Ishikawa (cell line): ENCODE data around the gene STEAP1.

Experiments used
- CEBPB ChIP-seq: IDR thresholded peaks from 2 replicates; pipeline ENCODE4 v1.6.1; 2012
- EGR1 ChIP-seq: IDR thresholded peaks from 2 replicates; pipeline ENCODE4 v1.6.1; 2012
- RAD21 ChIP-seq: IDR thresholded peaks from 2 replicates; pipeline ENCODE4 v1.6.1; 2012; ENCODE audit warnings: low read depth
- TAF1 ChIP-seq: IDR thresholded peaks from 2 replicates; pipeline ENCODE4 v1.6.1; 2012; ENCODE audit warnings: low read depth, mild to moderate bottlenecking
- TF ChIP-seq, protein P1 (sequence below): IDR thresholded peaks from 2 replicates; pipeline ENCODE4 v1.6.1; 2012
- TF ChIP-seq, protein P2 (sequence below): IDR thresholded peaks from 2 replicates; pipeline ENCODE4 v1.6.1; 2012; ENCODE audit warnings: low read depth, mild to moderate bottlenecking

GRCh38 chr7:90175667-90176066 is 21.4 kb downstream of the STEAP1 start:
- TF ChIP-seq, protein P1, sequence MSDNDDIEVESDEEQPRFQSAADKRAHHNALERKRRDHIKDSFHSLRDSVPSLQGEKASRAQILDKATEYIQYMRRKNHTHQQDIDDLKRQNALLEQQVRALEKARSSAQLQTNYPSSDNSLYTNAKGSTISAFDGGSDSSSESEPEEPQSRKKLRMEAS, result no peak
- TF ChIP-seq, protein P2, sequence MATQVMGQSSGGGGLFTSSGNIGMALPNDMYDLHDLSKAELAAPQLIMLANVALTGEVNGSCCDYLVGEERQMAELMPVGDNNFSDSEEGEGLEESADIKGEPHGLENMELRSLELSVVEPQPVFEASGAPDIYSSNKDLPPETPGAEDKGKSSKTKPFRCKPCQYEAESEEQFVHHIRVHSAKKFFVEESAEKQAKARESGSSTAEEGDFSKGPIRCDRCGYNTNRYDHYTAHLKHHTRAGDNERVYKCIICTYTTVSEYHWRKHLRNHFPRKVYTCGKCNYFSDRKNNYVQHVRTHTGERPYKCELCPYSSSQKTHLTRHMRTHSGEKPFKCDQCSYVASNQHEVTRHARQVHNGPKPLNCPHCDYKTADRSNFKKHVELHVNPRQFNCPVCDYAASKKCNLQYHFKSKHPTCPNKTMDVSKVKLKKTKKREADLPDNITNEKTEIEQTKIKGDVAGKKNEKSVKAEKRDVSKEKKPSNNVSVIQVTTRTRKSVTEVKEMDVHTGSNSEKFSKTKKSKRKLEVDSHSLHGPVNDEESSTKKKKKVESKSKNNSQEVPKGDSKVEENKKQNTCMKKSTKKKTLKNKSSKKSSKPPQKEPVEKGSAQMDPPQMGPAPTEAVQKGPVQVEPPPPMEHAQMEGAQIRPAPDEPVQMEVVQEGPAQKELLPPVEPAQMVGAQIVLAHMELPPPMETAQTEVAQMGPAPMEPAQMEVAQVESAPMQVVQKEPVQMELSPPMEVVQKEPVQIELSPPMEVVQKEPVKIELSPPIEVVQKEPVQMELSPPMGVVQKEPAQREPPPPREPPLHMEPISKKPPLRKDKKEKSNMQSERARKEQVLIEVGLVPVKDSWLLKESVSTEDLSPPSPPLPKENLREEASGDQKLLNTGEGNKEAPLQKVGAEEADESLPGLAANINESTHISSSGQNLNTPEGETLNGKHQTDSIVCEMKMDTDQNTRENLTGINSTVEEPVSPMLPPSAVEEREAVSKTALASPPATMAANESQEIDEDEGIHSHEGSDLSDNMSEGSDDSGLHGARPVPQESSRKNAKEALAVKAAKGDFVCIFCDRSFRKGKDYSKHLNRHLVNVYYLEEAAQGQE, result no peak
- TF ChIP-seq EGR1 (no peak), TAF1 (no peak), RAD21 (no peak), CEBPB (no peak)
